Natural killer cell (primary cell): Measurements from ENCODE around the gene GADD45A. TPM values are rescaled to one million over a fixed set of nuclear protein-coding genes. Genes with fewer than 3 reads are reported as not detected.

Experiments
- ATAC-seq, 3 donors: fragments of 150-1000 bp in 2 of 3; fragments of 200-7000 bp in 1 of 3; cut with Tn5 transposase; 1 replicate in 1 of 3; 2 replicates in 2 of 3; pipeline ENCODE4 v1.10.0; 2021; ENCODE audit warnings: mild to moderate bottlenecking in 2 of 3, moderate library complexity in 2 of 3
- DNase-seq, 2 donors: peaks; one replicate each; pipeline versions ENCODE4 v3.0.0 to v3.0.0-alpha.2; 2013 to 2021; ENCODE audit warnings: mixed read lengths in 1 of 2
- H3K27ac ChIP-seq: one replicate; pipeline ENCODE4 v1.5.1; 2013; ENCODE audit warnings: mild to moderate bottlenecking, low read length
- H3K27me3 ChIP-seq: one replicate; pipeline ENCODE4 v1.6.1; 2013; ENCODE audit warnings: low read length; ENCODE audit not compliant: control insufficient read depth, insufficient read depth
- H3K36me3 ChIP-seq: one replicate; pipeline ENCODE4 v1.6.1; 2013; ENCODE audit warnings: low read length; ENCODE audit not compliant: control insufficient read depth, insufficient read depth
- H3K4me1 ChIP-seq: one replicate; pipeline ENCODE4 v1.6.1; 2013; ENCODE audit warnings: low read length; ENCODE audit not compliant: control insufficient read depth, insufficient read depth
- H3K4me3 ChIP-seq: one replicate; pipeline ENCODE4 v1.5.1; 2013; ENCODE audit warnings: low read length
- H3K9me3 ChIP-seq: one replicate; pipeline ENCODE4 v1.6.1; 2013; ENCODE audit warnings: low read length; ENCODE audit not compliant: control insufficient read depth, insufficient read depth
- H3K27ac Mint-ChIP-seq, 2 donors: one replicate each; pipeline ENCODE4 v1.8.0; 2022; ENCODE audit warnings: mild to moderate bottlenecking in 2 of 2, mixed read lengths in 2 of 2, moderate library complexity in 1 of 2
- H3K27me3 Mint-ChIP-seq, 2 donors: one replicate each; pipeline ENCODE4 v1.8.0; 2022; ENCODE audit warnings: low read depth in 2 of 2, mixed read lengths in 2 of 2
- H3K36me3 Mint-ChIP-seq: one replicate; pipeline ENCODE4 v1.8.0; 2022; ENCODE audit warnings: mixed read lengths
- H3K4me1 Mint-ChIP-seq, 2 donors: one replicate each; pipeline ENCODE4 v1.8.0; 2022; ENCODE audit warnings: mixed read lengths in 2 of 2
- H3K4me3 Mint-ChIP-seq: one replicate; pipeline ENCODE4 v1.8.0; 2022; ENCODE audit warnings: mild to moderate bottlenecking, moderate library complexity, mixed read lengths
- H3K9me3 Mint-ChIP-seq, 2 donors: one replicate each; pipeline ENCODE4 v1.8.0; 2022; ENCODE audit warnings: mixed read lengths in 2 of 2
- CTCF ChIP-seq: fragments of 200-600 bp; IDR thresholded peaks from one replicate; pipeline ENCODE4 v1.8.0; 2022; ENCODE audit warnings: antibody characterized with exemption
- WGBS: methylation state at CpG from one replicate; pipeline ENCODE4 v1.1.7; 2013; ENCODE audit warnings: missing lambda C conversion rate; ENCODE audit not compliant: insufficient coverage; 5-methylcytosine and 5-hydroxymethylcytosine counted together
- intact Hi-C: fragments of 100-400 bp; cut with micrococcal nuclease; formaldehyde crosslinking; loops from one replicate; pipeline ENCODE4 v1.14.2; 2022
- total RNA-seq, 4 donors: library from RNA; stranded (reverse); fragments of 120-200 nt in 1 of 4; gene quantifications; one replicate each; pipeline versions ENCODE4 v1.2.3 to v1.2.4, GENCODE V29; 2013 to 2022

Gene GADD45A
- total RNA-seq, 3 donors from 2014 or later (not counting 1 experiment from before 2014, with no cell fraction given): 21.8 to 30.3 (median 26.6) TPM

- no peaks in the 10 kb centered on the region for H3K36me3 ChIP-seq
- H3K36me3 Mint-ChIP-seq: no peaks in the 10 kb centered on the region
- DNase-seq (no peak), ATAC-seq (no peak)
- TF ChIP-seq CTCF: no peak
- peaks cover 4 to 14% of the 10 kb centered on the region in 2 donors for H3K27me3 Mint-ChIP-seq
- H3K9me3 Mint-ChIP-seq: no peaks in the 10 kb centered on the region
- intact Hi-C loops: no loop called here
- no peak overlapping the region for H3K4me3 Mint-ChIP-seq
- H3K4me1 ChIP-seq: no peaks in the 10 kb centered on the region
- H3K9me3 ChIP-seq: no peaks in the 10 kb centered on the region
- H3K27ac ChIP-seq: no peak overlapping the region
- H3K4me1 Mint-ChIP-seq: no peaks in the 10 kb centered on the region
- H3K27me3 ChIP-seq: no peaks in the 10 kb centered on the region
- H3K27ac Mint-ChIP-seq: no peak overlapping the region
- H3K4me3 ChIP-seq: no peak overlapping the region
These were observed 34.9 kb upstream of the GADD45A start for GRCh38 chr1:67650061-67650460.

- H3K4me1 Mint-ChIP-seq: no peaks in the 10 kb centered on the region
- intact Hi-C loops: no loop called here
- Histone ChIP-seq H3K27ac (no peak overlapping the region), H3K4me1 (no peaks in the 10 kb centered on the region), H3K4me3 (no peak overlapping the region), H3K9me3 (no peaks in the 10 kb centered on the region), H3K36me3 (no peaks in the 10 kb centered on the region), H3K27me3 (no peaks in the 10 kb centered on the region)
- TF ChIP-seq CTCF: no peak
- 87% methylated on average over 3 of the region's 3 CpGs for WGBS
- peaks cover 8 to 14% of the 10 kb centered on the region in 2 donors for H3K27me3 Mint-ChIP-seq
- ATAC-seq (no peak), DNase-seq (no peak)
- H3K9me3 Mint-ChIP-seq: no peaks in the 10 kb centered on the region
- no peak overlapping the region for H3K4me3 Mint-ChIP-seq
- H3K36me3 Mint-ChIP-seq: no peaks in the 10 kb centered on the region
- no peak overlapping the region for H3K27ac Mint-ChIP-seq
These were observed 34.0 kb upstream of the GADD45A start for GRCh38 chr1:67651031-67651430.

- Mint-ChIP-seq H3K27ac (no peak overlapping the region), H3K9me3 (no peaks in the 10 kb centered on the region)
These were observed 32.2 kb upstream of the GADD45A start for GRCh38 chr1:67652800-67653199.

More at GRCh38 chr1:67652800-67653199, 32.2 kb upstream of the GADD45A start:
- H3K27me3 ChIP-seq: no peaks in the 10 kb centered on the region
- DNase-seq: no peak
- Mint-ChIP-seq H3K27me3 (peaks cover 8 to 14% of the 10 kb centered on the region in 2 donors), H3K36me3 (no peaks in the 10 kb centered on the region), H3K4me1 (no peaks in the 10 kb centered on the region), H3K4me3 (no peak overlapping the region)
- H3K9me3 ChIP-seq: no peaks in the 10 kb centered on the region
- ATAC-seq: no peak
- no peaks in the 10 kb centered on the region for H3K36me3 ChIP-seq
- intact Hi-C loops: no loop called here
- 82% methylated on average over 1 of the region's 2 CpGs for WGBS
- H3K4me1 ChIP-seq: no peaks in the 10 kb centered on the region
- no peak overlapping the region for H3K27ac ChIP-seq
- no peak overlapping the region for H3K4me3 ChIP-seq
- no peak for TF ChIP-seq CTCF
